ENCODE data around the gene AGBL3. TPM values are rescaled to one million over a fixed set of nuclear protein-coding genes. Genes with fewer than 3 reads are reported as not detected.
A peak's percentile ranks its signal among the peaks of the same experiment; 100 is the strongest.
"Not testable (repeated sequence)": the region's sequence is repeated elsewhere in the genome, so short reads cannot be mapped to it uniquely, and the experiment has no call there.

AGBL3 gene
- total RNA-seq, 4 donors from 2014 or later, result 0.66 to 3.3 (median 1.7) TPM

GRCh38 chr7:134963036-134963435, 23.3 kb upstream of the AGBL3 start:
- Histone ChIP-seq H3K27ac (replicated peaks in 1 of 4) (peak overlapping the region; percentile 46 to 66 (median 63)), H3K9me3 (no peaks in the 10 kb centered on the region), H3K36me3 (peaks cover 62 to 98% (median 86%) of the 10 kb centered on the region in 4 donors), H3K4me1 (peaks cover 0 to 75% (median 72%) of the 10 kb centered on the region in 4 donors), H3K27me3 (no peaks in the 10 kb centered on the region), H3K4me3 (no peak overlapping the region)
- no peak for TF ChIP-seq CTCF (IDR thresholded peaks at IDR 0.05)
- no peak for TF ChIP-seq POLR2AphosphoS5 (IDR thresholded peaks at IDR 0.05)
- no peak for TF ChIP-seq EP300 (IDR thresholded peaks at IDR 0.05)
- TF ChIP-seq POLR2A (IDR thresholded peaks at IDR 0.05; ENCODE audit: low read depth), result no peak
- 34% methylated on average over 4 of the region's 4 CpGs for WGBS
- DNase-seq (ENCODE audit: extremely low spot score), result no peak
- intact Hi-C loops (cut with DNase I), result no loop called here

- TF ChIP-seq EP300 (IDR thresholded peaks at IDR 0.05), result no peak
- peak in 1 of 2 donors; percentile 52 for TF ChIP-seq POLR2AphosphoS5 (IDR thresholded peaks at IDR 0.05)
- no peak for TF ChIP-seq POLR2A (IDR thresholded peaks at IDR 0.05; ENCODE audit: low read depth)
- TF ChIP-seq CTCF (IDR thresholded peaks at IDR 0.05), result no peak
- H3K27ac ChIP-seq (replicated peaks in 1 of 4), result peak overlapping the region in 3 of 4 donors; percentile 33 to 66 (median 46)
- no peaks in the 10 kb centered on the region for H3K27me3 ChIP-seq
- H3K4me3 ChIP-seq, result no peak overlapping the region
- intact Hi-C loops (cut with DNase I), result no loop called here
- H3K4me1 ChIP-seq, result peaks cover 0 to 49% (median 46%) of the 10 kb centered on the region in 4 donors
- no peaks in the 10 kb centered on the region for H3K9me3 ChIP-seq
- 80% methylated on average over 3 of the region's 3 CpGs for WGBS
- H3K36me3 ChIP-seq, result peaks cover 32 to 85% (median 62%) of the 10 kb centered on the region in 4 donors
- DNase-seq (ENCODE audit: extremely low spot score), result no peak
Observed at GRCh38 chr7:134966691-134967090, 19.6 kb upstream of the AGBL3 start.

GRCh38 chr7:134968110-134968509, 18.2 kb upstream of the AGBL3 start:
- intact Hi-C loops (cut with DNase I), result no loop called here
- WGBS, result 72% methylated on average over 4 of the region's 4 CpGs
- Histone ChIP-seq H3K27ac (replicated peaks in 1 of 4) (peak overlapping the region in 2 of 4 donors; percentile 41 to 56), H3K9me3 (no peaks in the 10 kb centered on the region), H3K27me3 (no peaks in the 10 kb centered on the region), H3K36me3 (peaks cover 26 to 71% (median 57%) of the 10 kb centered on the region in 4 donors), H3K4me1 (peaks cover 0 to 35% (median 32%) of the 10 kb centered on the region in 4 donors), H3K4me3 (no peak overlapping the region)
- DNase-seq (ENCODE audit: extremely low spot score), result no peak
- TF ChIP-seq CTCF (IDR thresholded peaks at IDR 0.05) (no peak), POLR2AphosphoS5 (IDR thresholded peaks at IDR 0.05) (no peak), EP300 (IDR thresholded peaks at IDR 0.05) (no peak), POLR2A (IDR thresholded peaks at IDR 0.05; ENCODE audit: low read depth) (no peak)

- 91% methylated on average over 3 of the region's 3 CpGs for WGBS
- peaks cover 0 to 21% (median 12%) of the 10 kb centered on the region in 4 donors for H3K9me3 ChIP-seq
- H3K27ac ChIP-seq (replicated peaks in 1 of 4); H3K4me3 ChIP-seq; DNase-seq (ENCODE audit: extremely low spot score); H3K36me3 ChIP-seq; H3K27me3 ChIP-seq: not testable (repeated sequence)
- intact Hi-C loops (cut with DNase I), result loop anchor here (10.0 kb wide), 1 partner anchor 287 kb away; no protein-coding TSS in a partner anchor
- H3K4me1 ChIP-seq, result peaks cover 0 to 12% (median 0%) of the 10 kb centered on the region in 4 donors
Observed at GRCh38 chr7:134981645-134982044, 4.7 kb upstream of the AGBL3 start.

GRCh38 chr7:134985894-134986362, 380 bp upstream of the AGBL3 start:
- Histone ChIP-seq H3K27me3 (no peaks in the 10 kb centered on the region), H3K9me3 (no peaks in the 10 kb centered on the region), H3K4me3 (peak overlapping the region; percentile 70 to 81 (median 76)), H3K36me3 (peaks cover 0 to 13% (median 2%) of the 10 kb centered on the region in 4 donors), H3K4me1 (peaks cover 0 to 44% (median 28%) of the 10 kb centered on the region in 4 donors), H3K27ac (replicated peaks in 1 of 4) (peak overlapping the region; percentile 87 to 93 (median 88))
- intact Hi-C loops (cut with DNase I), result loop anchor here (10.0 kb wide), 1 partner anchor 291 kb away; no protein-coding TSS in a partner anchor
- TF ChIP-seq CTCF (IDR thresholded peaks at IDR 0.05) (no peak), EP300 (IDR thresholded peaks at IDR 0.05) (no peak), POLR2A (IDR thresholded peaks at IDR 0.05; ENCODE audit: low read depth) (no peak), POLR2AphosphoS5 (IDR thresholded peaks at IDR 0.05) (no peak)
- no peak for DNase-seq (ENCODE audit: extremely low spot score)
- 48% methylated on average over 8 of the region's 8 CpGs for WGBS

Measured in esophagus muscularis mucosa (tissue), 4 donors.